Stimulated activated CD8-positive, alpha-beta memory T cell treated with anti-CD3 and anti-CD28 coated beads, Interleukin-15, amount 100 ng/mL, for 1 hour (primary cell): Measurements from ENCODE around the gene CLASP2.
"Not testable (repeated sequence)": the region's sequence is repeated elsewhere in the genome, so short reads cannot be mapped to it uniquely, and the experiment has no call there.

ENCODE experiments used
- DNase-seq: peaks from one replicate; pipeline ENCODE4 v3.0.0-alpha.2; 2020; ENCODE audit warnings: low read depth

Gene CLASP2

DNA sequence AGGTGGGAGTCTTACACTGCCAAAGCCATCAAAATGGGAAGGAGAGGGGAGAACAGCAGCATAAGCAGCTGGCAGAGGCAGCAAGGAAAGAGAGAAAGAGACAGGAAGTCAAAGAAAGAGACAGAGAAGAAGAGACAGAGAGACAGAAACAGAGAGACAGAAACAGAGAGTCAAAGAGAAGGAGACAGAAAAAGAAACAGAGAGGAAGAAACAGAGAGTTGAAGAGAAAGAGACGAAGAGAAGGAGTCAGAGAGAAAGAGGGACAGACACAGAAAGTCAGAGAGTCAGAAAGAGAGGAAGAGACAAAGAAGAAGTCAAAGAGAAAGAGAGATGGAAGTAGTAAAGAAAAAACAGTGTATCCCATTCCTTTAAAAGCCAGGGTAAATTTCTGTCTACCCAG, 266.1 kb downstream of the CLASP2 start:
- DNase-seq = not testable (repeated sequence)

DNA sequence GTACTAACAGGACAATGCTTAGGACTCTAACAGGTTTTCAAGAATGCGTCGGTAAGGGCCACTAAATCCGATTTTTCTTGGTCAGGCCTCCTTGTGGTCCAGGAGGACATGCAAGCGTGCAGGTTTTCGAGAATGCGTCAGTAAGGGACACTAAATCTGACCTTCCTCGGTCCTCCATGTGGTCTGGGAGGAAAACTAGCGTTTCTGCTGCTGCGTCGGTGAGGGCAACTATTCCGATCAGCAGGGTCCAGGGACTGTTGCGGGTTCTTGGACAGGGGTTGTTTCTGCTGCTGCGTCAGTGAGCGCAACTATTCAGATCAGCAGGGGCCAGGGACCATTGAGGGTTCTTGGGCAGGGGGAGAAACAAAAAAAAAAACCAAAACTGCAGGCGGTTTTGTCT, 270.1 kb downstream of the CLASP2 start:
- no peak for DNase-seq

DNA sequence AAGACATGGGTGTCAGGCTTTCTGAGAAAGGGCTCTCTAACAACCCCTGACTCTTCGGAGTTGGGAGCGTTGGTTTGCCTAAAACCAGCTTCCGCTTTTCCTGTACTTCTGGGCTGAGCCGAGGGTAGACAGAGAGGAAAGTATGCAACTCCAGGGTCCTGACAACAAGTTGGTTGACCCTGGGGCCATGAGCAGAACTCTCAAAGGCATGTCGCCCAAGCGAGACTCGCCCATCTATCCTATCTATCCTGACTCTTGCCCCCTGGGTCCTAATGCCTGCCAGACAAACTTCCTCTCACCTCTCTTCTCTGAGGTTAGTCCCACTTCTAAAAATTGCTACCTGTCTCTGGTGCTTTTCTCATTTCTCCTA, 270.8 kb downstream of the CLASP2 start:
- DNase-seq = not testable (repeated sequence)
